UCSD-AML1 (cell line): ENCODE results near the gene ABCD1.
A peak's percentile ranks its signal among the peaks of the same experiment; 100 is the strongest.
"Not testable (repeated sequence)": the region's sequence is repeated elsewhere in the genome, so short reads cannot be mapped to it uniquely, and the experiment has no call there.

Experiments used
- DNase-seq: peaks from one replicate; lab custom pipeline; 2025; ENCODE audit not compliant: unreplicated experiment; lab: John Stamatoyannopoulos, UW

Gene ABCD1

DNA sequence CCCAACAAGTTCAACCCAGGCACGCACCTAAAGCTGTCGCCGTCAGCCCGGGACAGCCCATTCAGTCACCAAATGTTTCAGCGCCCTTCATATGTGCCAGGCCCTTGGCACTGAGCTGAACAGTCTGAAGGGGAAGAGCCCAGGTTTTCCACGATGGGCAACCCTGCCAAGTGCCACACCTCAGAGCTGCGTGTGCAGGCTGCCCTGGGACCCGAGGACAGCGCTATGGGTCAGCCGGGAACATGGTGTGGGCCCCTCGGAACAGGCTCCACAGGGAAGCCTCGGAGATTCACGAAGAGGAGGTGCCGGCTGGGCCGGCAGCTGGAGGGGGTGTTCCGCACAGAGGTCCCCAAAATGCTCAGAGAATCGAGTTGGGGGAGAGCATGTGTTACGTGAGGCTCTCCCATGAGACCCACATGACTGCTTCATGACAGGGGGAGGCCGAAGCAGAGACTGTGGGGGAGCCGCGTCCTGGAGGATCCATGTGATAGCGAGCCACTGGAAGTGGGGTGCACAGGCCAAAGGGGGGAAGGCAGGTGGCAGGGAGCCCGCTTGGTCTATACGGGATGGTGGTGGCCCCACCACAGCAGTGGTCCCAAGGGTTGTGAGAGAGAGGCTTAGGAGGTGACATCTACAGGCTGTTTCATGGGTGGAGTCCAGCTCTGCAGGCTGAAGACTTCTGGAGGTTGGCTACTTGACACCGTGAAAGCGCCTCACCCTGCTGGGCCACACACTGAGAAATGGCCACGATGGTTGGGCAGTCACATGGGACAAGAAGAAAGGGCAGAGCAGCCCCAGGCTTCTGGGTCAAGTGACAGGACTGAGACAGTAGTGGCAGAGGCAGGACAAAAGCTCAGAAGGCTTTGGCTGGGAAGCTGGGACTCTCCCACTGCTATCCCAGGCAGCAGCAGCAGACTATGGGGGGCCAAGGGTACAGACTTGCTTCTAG, 14.7 kb upstream of the ABCD1 start:
- DNase-seq: no peak

DNA sequence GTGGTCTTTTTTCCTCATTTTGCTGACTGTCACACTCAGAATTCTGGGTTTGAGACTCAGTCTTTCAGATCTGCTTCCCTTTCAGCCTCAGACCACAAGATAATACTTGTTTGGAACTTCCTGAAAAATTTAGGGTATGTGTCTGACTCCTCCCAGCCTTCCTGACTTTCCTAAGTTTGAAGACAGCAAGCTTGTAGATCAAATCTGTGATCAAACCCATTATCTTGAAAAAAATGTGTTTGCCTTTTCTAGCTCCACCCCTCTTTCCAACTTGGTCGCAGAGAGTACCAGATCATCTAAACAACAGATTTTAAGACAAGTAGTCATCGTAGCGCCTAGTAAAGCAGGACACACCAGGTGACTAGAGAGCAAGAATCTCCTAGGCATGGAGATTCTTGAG, 10.4 kb upstream of the ABCD1 start:
- no peak for DNase-seq

DNA sequence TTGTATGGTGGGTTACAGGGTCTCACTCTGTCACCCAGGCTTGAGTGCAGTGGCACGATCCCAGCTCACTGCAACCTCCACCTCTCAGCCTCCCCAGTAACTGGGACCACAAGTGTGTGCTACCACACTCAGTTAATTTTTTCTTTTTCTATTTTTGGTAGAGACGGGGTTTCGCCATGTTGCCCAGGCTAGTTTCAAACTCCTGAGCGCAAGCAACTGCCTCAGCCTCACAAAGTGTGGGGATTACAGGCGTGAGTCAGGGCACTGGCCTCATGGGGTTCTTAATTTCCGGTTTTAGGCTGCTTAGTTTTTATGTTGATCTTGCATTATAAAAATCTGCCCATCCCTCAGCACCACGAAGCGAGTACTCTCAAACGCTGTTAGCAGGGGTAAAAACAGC, 7.2 kb upstream of the ABCD1 start:
- no peak for DNase-seq

DNA sequence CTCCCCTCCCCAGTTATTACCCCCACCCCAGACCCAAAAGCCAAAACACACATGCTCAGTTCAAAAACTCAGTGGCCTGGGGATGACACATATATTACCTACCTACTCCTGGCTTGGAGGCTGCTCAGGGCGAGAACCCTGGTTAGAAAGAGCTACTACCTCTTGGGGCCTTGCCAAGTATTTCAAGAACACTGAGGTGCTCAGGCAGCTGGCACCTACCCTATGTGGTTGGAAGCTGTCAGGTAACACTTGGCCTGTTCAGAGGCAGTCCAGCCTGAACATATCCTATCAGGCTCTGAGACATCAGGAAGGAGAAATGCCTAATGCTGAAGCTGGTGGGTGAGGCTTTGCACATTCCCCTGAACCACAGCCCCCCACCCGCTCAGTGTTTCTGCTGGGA, 5.4 kb upstream of the ABCD1 start:
- no peak for DNase-seq

DNA sequence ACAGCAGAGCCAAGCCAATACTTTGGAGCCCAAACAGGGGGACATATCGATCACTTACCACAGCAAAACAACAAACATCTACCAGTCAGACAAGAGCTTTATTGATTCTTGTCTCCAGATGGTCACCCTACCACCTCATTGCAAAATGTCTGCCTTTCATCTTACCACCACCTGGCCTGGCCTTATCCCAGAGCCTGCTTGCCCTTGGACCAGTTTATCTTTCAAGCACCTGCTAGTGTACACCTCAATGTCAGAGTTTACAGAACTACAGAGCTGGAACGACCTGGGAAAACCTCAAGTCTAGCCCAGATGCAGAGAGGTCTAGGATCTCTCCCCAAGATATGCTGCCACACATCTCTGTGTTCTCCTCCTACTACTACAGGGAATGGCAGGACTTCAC, 5.0 kb upstream of the ABCD1 start:
- no peak for DNase-seq

DNA sequence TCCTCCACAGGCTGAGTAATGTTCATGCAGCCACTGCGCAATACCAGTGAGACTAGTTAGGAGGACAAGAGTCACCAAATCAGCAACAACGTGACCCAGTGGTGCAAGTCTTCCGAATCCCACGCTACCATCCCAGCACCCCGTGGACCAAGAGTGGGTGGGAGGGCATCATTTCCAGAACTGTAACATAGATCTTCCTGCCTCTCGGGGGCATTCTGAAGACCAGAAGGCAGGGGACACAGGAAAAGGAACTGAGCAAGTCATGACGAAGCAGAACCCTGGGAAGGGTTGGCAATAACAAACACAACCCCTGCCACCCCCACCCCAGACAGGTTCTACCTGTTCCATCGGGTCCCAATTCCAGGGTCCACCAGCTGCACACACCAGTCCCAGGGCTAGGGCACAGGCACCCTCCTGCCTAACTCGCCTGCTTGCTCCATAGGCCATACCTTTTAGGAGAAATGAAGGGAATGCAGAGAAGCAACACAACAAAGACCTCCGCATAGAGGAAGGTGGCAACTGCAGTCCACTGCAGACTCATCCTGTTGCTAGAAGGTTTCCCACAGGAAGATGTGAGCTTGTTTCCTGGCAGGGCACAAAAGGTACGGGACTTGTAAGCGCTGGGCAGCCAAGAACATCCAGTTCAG, 1.8 kb upstream of the ABCD1 start:
- DNase-seq: no peak

DNA sequence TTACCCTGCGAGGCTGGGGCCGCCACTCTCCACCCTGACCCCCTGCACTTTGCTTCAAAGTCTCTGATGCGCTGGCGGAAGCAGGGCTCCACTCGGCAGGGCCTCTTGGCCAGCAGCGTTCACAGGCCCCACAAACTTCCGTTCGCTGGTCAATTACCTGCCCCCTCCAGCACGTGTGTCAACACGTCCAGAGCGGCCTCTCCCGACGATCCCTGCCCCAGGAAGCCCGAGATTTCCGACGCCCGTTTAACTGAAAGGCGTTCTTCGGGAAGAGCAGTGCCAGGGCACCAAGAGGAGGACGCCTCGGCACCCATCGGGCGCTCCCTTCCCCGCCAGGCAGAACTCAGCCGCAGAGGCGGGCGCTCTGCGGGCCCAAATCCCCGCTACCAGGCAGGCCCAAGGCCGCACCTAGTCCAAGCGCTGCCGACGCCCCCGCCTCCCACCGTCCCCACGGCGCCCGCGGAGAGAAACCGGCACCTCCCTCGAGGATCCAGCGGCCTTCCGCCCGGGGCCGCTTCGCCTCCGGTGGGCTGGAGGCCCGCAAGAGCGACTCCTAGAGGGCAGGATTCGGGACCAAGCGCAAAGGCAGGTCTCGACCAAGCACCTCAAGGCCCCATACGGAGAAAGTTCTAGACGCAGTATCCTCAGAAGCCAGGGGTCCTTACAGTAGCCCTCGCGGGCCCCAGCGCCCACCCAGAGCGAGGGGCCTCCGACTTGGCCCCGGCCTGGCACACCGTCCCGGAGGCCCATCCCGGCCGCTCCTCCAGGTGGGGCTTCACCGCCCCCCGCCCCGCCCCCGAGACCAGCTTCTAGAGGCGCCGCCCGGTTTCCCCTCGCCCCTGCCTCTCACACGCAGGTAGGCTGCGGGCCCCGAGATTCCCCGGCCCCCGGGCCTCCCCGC, 1.1 kb upstream of the ABCD1 start:
- DNase-seq: peak; percentile 58

DNA sequence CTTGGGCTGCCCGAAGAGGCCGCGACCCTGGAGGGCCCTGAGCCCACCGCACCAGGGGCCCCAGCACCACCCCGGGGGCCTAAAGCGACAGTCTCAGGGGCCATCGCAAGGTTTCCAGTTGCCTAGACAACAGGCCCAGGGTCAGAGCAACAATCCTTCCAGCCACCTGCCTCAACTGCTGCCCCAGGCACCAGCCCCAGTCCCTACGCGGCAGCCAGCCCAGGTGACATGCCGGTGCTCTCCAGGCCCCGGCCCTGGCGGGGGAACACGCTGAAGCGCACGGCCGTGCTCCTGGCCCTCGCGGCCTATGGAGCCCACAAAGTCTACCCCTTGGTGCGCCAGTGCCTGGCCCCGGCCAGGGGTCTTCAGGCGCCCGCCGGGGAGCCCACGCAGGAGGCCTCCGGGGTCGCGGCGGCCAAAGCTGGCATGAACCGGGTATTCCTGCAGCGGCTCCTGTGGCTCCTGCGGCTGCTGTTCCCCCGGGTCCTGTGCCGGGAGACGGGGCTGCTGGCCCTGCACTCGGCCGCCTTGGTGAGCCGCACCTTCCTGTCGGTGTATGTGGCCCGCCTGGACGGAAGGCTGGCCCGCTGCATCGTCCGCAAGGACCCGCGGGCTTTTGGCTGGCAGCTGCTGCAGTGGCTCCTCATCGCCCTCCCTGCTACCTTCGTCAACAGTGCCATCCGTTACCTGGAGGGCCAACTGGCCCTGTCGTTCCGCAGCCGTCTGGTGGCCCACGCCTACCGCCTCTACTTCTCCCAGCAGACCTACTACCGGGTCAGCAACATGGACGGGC, 579 bp downstream of the ABCD1 start:
- DNase-seq: no peak

DNA sequence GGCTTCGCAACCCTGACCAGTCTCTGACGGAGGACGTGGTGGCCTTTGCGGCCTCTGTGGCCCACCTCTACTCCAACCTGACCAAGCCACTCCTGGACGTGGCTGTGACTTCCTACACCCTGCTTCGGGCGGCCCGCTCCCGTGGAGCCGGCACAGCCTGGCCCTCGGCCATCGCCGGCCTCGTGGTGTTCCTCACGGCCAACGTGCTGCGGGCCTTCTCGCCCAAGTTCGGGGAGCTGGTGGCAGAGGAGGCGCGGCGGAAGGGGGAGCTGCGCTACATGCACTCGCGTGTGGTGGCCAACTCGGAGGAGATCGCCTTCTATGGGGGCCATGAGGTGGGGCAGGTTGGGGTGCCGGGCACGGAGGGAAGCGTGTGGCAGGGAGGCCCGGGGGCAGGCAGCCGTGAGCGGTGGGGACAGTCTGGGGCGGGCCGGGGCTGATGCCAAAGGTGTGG, 1.2 kb downstream of the ABCD1 start:
- no peak for DNase-seq

DNA sequence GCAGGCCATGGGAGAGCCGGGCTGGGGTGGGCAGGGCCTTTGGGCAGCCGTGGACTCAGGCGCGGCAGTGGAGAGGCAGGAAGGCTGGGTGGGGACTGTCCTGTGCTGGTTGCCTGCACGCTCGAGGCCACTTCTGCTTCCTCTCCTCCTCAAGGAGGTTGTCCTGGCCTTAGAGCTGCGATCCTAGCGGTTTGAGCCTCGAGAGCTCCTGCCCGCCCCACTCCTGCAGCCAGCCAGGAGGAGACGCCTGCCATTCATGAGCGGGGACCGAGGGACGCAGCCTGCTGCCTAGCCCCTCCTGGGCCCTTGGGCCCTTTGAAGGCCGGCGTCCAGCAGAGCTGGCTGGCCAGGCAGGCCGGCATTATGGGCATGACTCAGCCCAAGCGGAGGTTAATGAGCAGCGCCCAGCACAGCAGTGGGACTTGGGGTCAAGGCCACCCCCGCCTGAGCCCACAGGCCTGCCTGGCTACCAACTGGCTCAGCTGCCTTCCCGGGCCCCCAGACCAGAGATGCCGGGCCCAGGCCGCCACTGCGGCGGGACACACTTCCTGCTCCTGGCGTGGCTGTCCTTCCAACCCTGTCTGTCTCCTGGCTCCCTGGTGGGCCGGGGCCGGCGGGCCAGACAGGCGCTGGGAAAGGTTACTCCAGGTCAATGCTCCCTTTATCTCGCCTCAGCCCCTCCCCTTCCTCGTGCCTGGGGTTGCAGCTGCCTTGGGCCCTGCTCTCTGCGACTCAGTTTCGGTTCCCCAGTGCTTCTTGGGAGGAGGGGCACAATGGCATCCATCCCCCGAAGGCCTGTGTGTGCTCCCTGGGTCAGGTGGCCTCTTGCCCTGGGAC, 1.8 kb downstream of the ABCD1 start:
- peak; percentile 47 for DNase-seq

DNA sequence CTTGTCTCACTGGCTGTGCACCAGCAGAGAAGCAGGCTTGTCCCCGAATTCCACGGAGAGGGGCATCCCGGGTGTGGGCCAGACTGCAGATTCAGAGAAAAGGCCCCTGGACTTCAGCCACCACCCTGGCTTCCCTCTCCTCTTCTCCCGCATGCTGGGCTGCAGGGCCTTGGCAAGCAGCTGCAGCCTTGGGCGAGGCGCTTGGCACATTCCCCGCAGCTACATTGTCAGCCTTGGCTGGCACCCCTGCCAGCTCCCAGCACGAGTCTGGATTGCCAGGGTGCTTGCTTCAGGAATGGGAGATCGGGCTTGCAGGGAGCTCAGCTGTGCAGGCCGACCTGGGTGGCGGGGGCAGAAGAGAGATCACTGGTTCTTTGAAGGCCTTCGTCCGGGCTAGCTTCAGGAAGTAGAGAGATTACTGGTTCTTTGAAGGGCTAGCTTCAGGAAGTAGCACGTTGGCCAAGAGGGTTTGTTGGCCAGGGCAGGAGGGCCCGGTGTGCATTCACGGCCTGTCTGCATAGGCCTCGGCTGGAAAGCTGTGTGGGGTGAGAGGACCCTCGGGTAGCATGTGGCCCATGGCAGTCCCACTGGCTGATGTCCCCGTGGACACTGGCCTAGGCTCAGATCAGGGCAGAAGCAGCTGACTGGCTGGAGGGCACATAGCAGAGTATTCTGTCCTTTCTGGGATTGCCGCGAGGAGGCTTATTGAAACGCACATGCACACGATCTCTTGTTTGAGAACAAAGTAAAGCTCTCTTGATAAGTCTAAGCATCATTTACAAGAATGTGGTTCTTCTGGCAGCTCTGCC, 2.7 kb downstream of the ABCD1 start:
- DNase-seq: no peak

DNA sequence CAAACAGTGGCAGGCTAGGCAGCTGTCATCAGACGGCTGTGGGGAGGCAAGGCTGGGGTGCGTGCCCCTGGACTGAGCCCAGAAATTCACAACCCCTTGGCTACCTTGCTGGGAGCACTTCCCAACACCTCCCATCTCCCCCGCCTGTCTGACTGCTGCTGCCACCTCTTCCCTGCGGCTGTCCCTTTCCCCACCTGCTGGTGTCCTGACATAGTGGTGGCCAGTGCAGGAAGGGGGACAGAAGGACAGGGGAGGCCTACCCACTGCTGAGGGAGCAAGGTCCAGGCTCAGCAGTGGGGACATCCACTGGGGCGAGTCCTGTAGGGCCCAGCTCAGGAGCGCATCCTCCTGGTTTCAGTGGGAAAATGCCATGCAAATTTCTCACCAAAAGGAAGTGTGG, 3.4 kb downstream of the ABCD1 start:
- no peak for DNase-seq

DNA sequence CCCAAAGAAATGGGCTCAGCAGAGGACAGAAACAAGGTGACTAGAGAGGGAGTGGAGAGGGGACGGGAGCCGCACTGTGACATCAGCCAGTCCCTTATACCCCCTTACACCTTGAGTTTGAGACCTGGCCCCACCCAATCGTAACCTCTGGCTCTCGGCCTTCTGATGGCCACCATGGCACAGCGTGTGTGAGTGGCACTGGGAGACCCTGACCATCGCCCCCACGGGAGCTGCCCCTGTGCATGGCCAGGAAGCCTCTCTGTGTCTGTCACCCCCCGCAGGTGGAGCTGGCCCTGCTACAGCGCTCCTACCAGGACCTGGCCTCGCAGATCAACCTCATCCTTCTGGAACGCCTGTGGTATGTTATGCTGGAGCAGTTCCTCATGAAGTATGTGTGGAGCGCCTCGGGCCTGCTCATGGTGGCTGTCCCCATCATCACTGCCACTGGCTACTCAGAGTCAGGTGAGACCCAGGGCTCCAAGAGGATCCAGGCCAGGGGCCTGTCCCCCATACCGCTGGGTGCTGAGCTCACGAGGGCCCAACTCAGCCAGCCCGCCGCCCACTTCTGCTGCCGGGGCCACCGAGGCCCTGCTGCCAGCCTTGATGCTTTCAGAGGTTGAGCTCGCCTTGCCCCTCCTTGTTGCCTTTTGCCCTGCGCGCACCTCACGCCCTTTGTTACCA, 4.4 kb downstream of the ABCD1 start:
- DNase-seq: no peak

DNA sequence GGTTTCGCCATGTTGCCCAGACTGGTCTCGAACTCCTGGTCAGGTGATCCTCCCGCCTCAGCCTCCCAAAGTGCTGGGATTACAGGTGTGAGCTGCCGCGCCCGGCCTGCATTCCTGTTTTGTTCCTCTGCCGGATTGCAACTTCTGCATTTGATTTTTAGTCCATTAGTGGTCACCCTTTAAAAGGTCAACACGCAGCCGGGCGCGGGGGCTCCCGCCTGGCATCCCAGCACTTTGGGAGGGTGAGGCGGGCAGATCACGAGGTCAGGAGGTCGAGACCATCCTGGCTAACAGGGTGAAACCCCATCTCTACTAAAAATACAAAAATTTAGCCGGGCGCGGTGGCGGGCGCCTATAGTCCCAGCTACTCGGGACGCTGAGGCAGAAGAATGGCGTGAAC, 5.5 kb downstream of the ABCD1 start:
- not testable (repeated sequence) for DNase-seq

DNA sequence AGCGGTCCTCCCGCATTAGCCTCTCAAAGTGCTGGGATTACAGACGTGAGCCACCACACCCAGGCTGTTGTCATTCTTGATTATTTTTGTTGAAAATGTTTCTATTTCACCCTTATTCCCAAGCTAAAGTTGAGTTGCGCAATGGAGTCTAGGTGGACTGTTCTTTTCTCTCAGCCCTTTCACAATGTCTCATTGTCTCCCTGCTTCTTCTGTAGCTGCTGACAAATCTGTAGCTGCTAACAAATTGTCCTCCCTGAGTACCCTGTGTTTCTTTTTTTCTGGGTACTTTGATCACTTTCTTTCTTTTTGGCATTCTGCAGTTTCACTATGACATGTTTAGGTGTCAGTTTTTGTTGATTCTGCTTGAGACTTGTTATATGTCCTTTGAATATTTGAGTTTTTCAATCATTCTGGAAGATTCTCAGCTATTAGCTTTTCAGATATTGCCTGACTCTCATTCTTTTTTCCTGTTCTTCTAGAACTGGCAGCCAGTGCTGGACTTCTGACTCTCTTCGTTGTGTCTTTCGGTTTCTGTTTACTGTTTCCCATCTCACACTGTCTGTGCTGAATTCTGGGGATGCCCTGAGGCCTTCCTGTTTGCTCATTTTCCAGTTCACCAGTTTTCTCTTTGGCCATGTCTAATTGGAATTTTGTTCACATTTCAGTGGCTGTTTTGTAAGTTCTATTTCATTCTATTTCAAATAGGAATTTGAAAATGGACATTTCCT, 6.6 kb downstream of the ABCD1 start:
- no peak for DNase-seq

DNA sequence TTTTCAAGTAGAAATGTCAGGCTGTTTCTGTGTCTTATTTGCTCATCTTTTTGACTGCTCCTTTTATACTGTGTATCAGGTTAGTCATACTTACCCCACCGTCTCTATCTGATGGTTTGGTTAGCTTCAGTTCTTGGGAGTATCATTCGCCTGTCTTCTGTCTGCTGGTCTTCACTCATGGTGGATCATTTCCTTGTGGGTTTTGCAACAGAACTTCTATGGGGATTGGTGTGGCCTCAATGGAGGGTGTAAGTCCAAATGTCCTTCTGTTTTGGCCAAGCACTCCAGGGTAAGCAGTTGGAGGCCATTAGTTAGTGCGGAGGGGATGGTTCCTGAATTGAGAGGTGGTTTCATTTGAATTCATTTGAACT, 7.2 kb downstream of the ABCD1 start:
- DNase-seq: no peak

DNA sequence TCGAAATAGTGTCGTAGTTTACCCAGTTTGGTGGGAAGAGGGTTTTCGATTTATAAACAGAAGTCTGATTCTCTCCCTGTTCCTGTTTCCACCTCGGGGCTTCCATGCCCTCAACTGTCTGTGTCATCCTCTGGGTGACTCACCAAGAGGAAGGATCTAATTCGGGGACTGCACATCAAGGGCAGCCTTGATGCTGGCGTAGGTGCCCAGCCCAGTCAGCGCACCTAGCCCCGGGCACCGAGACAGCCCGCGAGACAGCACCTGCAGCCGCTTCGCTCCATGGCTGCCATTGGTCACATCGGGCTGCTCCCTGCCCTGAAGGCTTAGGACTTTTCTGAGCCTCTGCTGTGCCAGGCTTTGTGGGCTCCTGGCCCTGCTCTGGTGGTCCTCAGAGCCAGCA, 7.7 kb downstream of the ABCD1 start:
- DNase-seq: no peak
